Tibial artery (tissue), 4 donors: ENCODE measurements around the gene HOXA2.

Experiments used
- DNase-seq, 2 donors: peaks; one replicate each; pipeline ENCODE4 v3.0.0-alpha.2; 2019
- H3K27ac ChIP-seq, 2 donors: fragments of 200-600 bp; sonication (generic) in 1 of 2; 1 replicate in 1 of 2; 2 replicates in 1 of 2; pipeline ENCODE4 v1.5.1; 2018 to 2019; ENCODE audit warnings: mild to moderate bottlenecking in 1 of 2
- H3K27me3 ChIP-seq, 2 donors: fragments of 200-600 bp; sonication (generic) in 1 of 2; one replicate each; pipeline versions ENCODE4 v1.5.1 to v1.6.0; 2016 to 2019
- H3K36me3 ChIP-seq, 3 donors: fragments of 200-600 bp; sonication (generic) in 2 of 3; one replicate each; pipeline ENCODE4 v1.5.1; 2016 to 2019; ENCODE audit warnings: mild to moderate bottlenecking in 2 of 3
- H3K4me1 ChIP-seq, 4 donors: fragments of 200-600 bp; sonication (generic) in 2 of 4; 1 replicate in 3 of 4; 2 replicates in 1 of 4; pipeline ENCODE4 v1.5.1; 2016 to 2019
- H3K4me3 ChIP-seq, 2 donors: fragments of 200-600 bp; sonication (generic) in 1 of 2; 1 replicate in 1 of 2; 2 replicates in 1 of 2; pipeline ENCODE4 v1.5.1; 2018 to 2019; ENCODE audit warnings: mild to moderate bottlenecking in 2 of 2
- H3K9me3 ChIP-seq, 3 donors: fragments of 200-600 bp; sonication (generic) in 1 of 3; one replicate each; pipeline ENCODE4 v1.5.1; 2016 to 2019
- CTCF ChIP-seq, 2 experiments: fragments of 200-600 bp in 1 of 2; fragments of 450-650 bp in 1 of 2; IDR thresholded peaks; one replicate each; pipeline ENCODE4 v1.5.1; 2017 to 2019; ENCODE audit warnings: antibody characterized with exemption in 2 of 2, mild to moderate bottlenecking in 1 of 2, moderate library complexity in 1 of 2
- intact Hi-C: fragments of 100-400 bp; cut with DNase I; formaldehyde crosslinking; loops from one replicate; pipeline ENCODE4 v1.15.0; 2023; ENCODE audit warnings: low total_unique reads

The HOXA2 gene

GRCh38 chr7:27111042-27111750 lies 8.7 kb upstream of the HOXA2 start:
- peaks cover 5 to 60% (median 37%) of the 10 kb centered on the region in 4 donors for H3K4me1 ChIP-seq

GRCh38 chr7:27110186-27111031 lies 7.9 kb upstream of the HOXA2 start:
- intact Hi-C loops, result no loop called here
- Histone ChIP-seq H3K27ac (peak overlapping the region; percentile 92 to 97), H3K4me3 (peak overlapping the region; percentile 39 to 51), H3K4me1 (peaks cover 5 to 53% (median 33%) of the 10 kb centered on the region in 4 donors), H3K9me3 (no peaks in the 10 kb centered on the region), H3K36me3 (peaks cover 0 to 9% (median 0%) of the 10 kb centered on the region in 3 donors), H3K27me3 (no peaks in the 10 kb centered on the region)
- DNase-seq, result peak in 1 of 2 donors; percentile 81
- TF ChIP-seq CTCF (IDR thresholded peaks at IDR 0.05), result no peak

More at GRCh38 chr7:27111042-27111750, 8.7 kb upstream of the HOXA2 start:
- intact Hi-C loops, result no loop called here
- no peak for TF ChIP-seq CTCF (IDR thresholded peaks at IDR 0.05)
- peak overlapping the region; percentile 39 to 51 for H3K4me3 ChIP-seq
- no peaks in the 10 kb centered on the region for H3K9me3 ChIP-seq
- peaks cover 0 to 9% (median 0%) of the 10 kb centered on the region in 3 donors for H3K36me3 ChIP-seq
- DNase-seq, result peak in 1 of 2 donors; percentile 58
- H3K27me3 ChIP-seq, result no peaks in the 10 kb centered on the region
- H3K27ac ChIP-seq, result peak overlapping the region; percentile 92 to 97

- DNase-seq, result no peak
- no peaks in the 10 kb centered on the region for H3K9me3 ChIP-seq
- H3K36me3 ChIP-seq, result peaks cover 0 to 9% (median 0%) of the 10 kb centered on the region in 3 donors
- no peaks in the 10 kb centered on the region for H3K27me3 ChIP-seq
- peaks cover 5 to 53% (median 35%) of the 10 kb centered on the region in 4 donors for H3K4me1 ChIP-seq
- H3K27ac ChIP-seq, result peak overlapping the region in 1 of 2 donors; percentile 97
- intact Hi-C loops, result no loop called here
- TF ChIP-seq CTCF (IDR thresholded peaks at IDR 0.05), result no peak
- peak overlapping the region in 1 of 2 donors; percentile 39 for H3K4me3 ChIP-seq
These were observed 7.1 kb upstream of the HOXA2 start for GRCh38 chr7:27109466-27110185.

GRCh38 chr7:27108390-27109127 lies 6.1 kb upstream of the HOXA2 start:
- no peak for DNase-seq
- Histone ChIP-seq H3K27me3 (no peaks in the 10 kb centered on the region), H3K4me1 (peaks cover 5 to 50% (median 31%) of the 10 kb centered on the region in 4 donors), H3K9me3 (no peaks in the 10 kb centered on the region), H3K4me3 (peak overlapping the region in 1 of 2 donors; percentile 19), H3K27ac (no peak overlapping the region), H3K36me3 (peaks cover 0 to 9% (median 0%) of the 10 kb centered on the region in 3 donors)
- intact Hi-C loops, result no loop called here
- TF ChIP-seq CTCF (IDR thresholded peaks at IDR 0.05), result no peak
